ENCODE data around the gene TAF11L12.
"Not testable (repeated sequence)": the region's sequence is repeated elsewhere in the genome, so short reads cannot be mapped to it uniquely, and the experiment has no call there.

Gene TAF11L12

DNA sequence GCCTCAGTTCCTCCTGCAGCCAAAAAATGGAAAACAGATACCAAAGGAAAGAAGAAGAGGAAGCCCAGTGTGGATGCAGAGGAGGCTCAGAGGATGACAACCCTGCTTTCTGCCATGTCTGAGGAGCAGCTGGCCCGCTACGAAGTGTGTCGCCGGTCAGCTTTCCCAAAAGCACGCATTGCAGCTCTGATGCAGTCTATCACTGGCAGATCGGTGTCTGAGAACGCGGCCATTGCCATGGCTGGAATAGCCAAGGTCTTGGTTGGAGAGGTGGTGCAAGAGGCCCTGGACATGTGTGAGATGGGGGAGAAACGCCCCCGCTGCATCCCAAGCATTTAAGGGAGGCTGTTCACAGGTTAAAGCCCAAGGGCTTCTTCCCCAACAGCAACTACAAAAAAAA, 39.0 kb downstream of the TAF11L12 start:
- not testable (repeated sequence) for H3K36me3 Mint-ChIP-seq (ENCODE audit: insufficient read depth); H3K4me3 Mint-ChIP-seq; DNase-seq; H3K27me3 Mint-ChIP-seq; H3K4me1 Mint-ChIP-seq (ENCODE audit: low read depth in 2 of 2); ATAC-seq (replicated peaks); H3K27ac Mint-ChIP-seq
- peaks cover 7 to 21% of the 10 kb centered on the region in 2 donors for H3K9me3 Mint-ChIP-seq

DNA sequence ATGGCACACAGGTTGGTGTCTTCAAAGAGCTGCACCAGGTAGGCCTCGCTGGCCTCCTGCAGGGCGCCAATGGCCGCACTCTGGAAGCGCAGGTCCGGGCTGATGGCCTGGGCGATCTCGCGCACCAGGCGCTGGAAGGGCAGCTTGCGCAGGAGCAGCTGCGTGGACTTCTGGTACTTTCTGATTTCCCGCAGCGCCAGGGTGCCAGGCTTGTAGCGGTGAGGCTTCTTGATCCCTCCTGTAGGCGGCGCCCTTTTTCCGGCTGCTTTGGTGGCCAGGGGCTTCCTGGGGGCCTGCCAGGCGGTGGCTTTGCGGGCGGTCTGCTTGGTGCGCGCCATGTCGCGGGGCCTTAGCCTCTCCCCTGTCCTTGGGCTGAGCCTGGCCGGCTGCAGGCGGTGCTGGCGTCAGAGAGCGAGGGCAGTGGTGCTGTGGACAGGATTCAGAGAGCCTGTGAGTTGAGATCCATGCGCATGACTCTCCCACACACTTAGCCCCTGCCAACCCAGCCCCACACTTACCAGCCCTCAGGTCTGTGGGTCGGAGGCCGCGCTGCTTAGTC, 45.1 kb downstream of the TAF11L12 start:
- H3K9me3 Mint-ChIP-seq; H3K36me3 Mint-ChIP-seq (ENCODE audit: insufficient read depth); H3K27ac Mint-ChIP-seq; H3K4me3 Mint-ChIP-seq; H3K27me3 Mint-ChIP-seq; H3K4me1 Mint-ChIP-seq (ENCODE audit: low read depth in 2 of 2); DNase-seq; ATAC-seq (replicated peaks): not testable (repeated sequence)

- H3K36me3 Mint-ChIP-seq (ENCODE audit: insufficient read depth), result no peaks in the 10 kb centered on the region
- H3K4me1 Mint-ChIP-seq (ENCODE audit: low read depth in 2 of 2), result no peaks in the 10 kb centered on the region
- H3K9me3 Mint-ChIP-seq, result peaks cover 9 to 11% of the 10 kb centered on the region in 2 donors
- no peak for ATAC-seq (replicated peaks)
- no peak overlapping the region for H3K4me3 Mint-ChIP-seq
- H3K27me3 Mint-ChIP-seq, result no peaks in the 10 kb centered on the region
- no peak overlapping the region for H3K27ac Mint-ChIP-seq
- DNase-seq, result no peak
These were observed 45.7 kb downstream of the TAF11L12 start for GRCh38 chr5:17655921-17656320.

All from effector memory CD8-positive, alpha-beta T cell (primary cell).